Endodermal cell (in vitro differentiated cells): ENCODE data around the gene ZHX3. TPM values are rescaled to one million over a fixed set of nuclear protein-coding genes. Genes with fewer than 3 reads are reported as not detected.

Source experiments
- DNase-seq: peaks from one replicate; pipeline ENCODE4 v3.0.0-alpha.2; 2017
- H3K27ac ChIP-seq: 2 replicates; pipeline ENCODE4 v1.5.1; 2013; ENCODE audit warnings: mild to moderate bottlenecking, low read depth, low read length, moderate library complexity
- H3K27me3 ChIP-seq: 2 replicates; pipeline ENCODE4 v1.6.1; 2013; ENCODE audit warnings: mild to moderate bottlenecking, low read length, moderate library complexity; ENCODE audit not compliant: insufficient read depth, control insufficient read depth, poor library complexity, severe bottlenecking
- H3K36me3 ChIP-seq: 2 replicates; pipeline ENCODE4 v1.7.0; 2013; ENCODE audit warnings: mild to moderate bottlenecking, low read length, moderate library complexity; ENCODE audit not compliant: control insufficient read depth, insufficient read depth
- H3K4me1 ChIP-seq: one replicate; pipeline ENCODE4 v1.7.0; 2013; ENCODE audit warnings: low read length; ENCODE audit not compliant: control insufficient read depth, insufficient read depth
- H3K4me3 ChIP-seq: 2 replicates; pipeline ENCODE4 v1.5.1; 2013; ENCODE audit warnings: mild to moderate bottlenecking, low read length, moderate library complexity
- H3K9ac ChIP-seq: 2 replicates; pipeline ENCODE4 v1.6.1; 2013; ENCODE audit warnings: mild to moderate bottlenecking, low read length, moderate library complexity; ENCODE audit not compliant: poor library complexity, severe bottlenecking; ENCODE audit errors: extremely low read depth
- H3K9me3 ChIP-seq: 2 replicates; pipeline ENCODE4 v1.6.1; 2013; ENCODE audit warnings: mild to moderate bottlenecking, low read length, moderate library complexity; ENCODE audit not compliant: control insufficient read depth
- H3K27ac Mint-ChIP-seq: 2 replicates; pipeline ENCODE4 v1.8.0; 2020; ENCODE audit warnings: mixed read lengths
- H3K27me3 Mint-ChIP-seq: 2 replicates; pipeline ENCODE4 v1.8.0; 2021; ENCODE audit warnings: mild to moderate bottlenecking, mixed read lengths; ENCODE audit not compliant: insufficient read depth
- H3K36me3 Mint-ChIP-seq: 2 replicates; pipeline ENCODE4 v1.8.0; 2020; ENCODE audit warnings: low read depth, mixed read lengths
- H3K4me1 Mint-ChIP-seq: 2 replicates; pipeline ENCODE4 v1.8.0; 2020; ENCODE audit warnings: mixed read lengths
- H3K4me3 Mint-ChIP-seq: 2 replicates; pipeline ENCODE4 v1.8.0; 2020; ENCODE audit warnings: mild to moderate bottlenecking, moderate library complexity, mixed read lengths
- H3K9me3 Mint-ChIP-seq: 2 replicates; pipeline ENCODE4 v1.8.0; 2020; ENCODE audit warnings: mild to moderate bottlenecking, mixed read lengths
- WGBS, 2 experiments: methylation state at CpG; one replicate each; pipeline versions ENCODE4 v1.1.5 to v1.1.7; 2013; ENCODE audit warnings: missing lambda C conversion rate in 2 of 2, mixed read lengths in 1 of 2; ENCODE audit not compliant: insufficient coverage in 1 of 2, insufficient read length in 1 of 2; 5-methylcytosine and 5-hydroxymethylcytosine counted together
- total RNA-seq, 2 donors: library from RNA; stranded (reverse); fragmentation: NEBNext Ultra II Directional in 1 of 2; extraction: Animal tissue kit (Norgen Biotek cat#: 25700) in 1 of 2; gene quantifications; 2 replicates in 1 of 2; 3 replicates in 1 of 2; pipeline ENCODE4 v1.2.1, GENCODE V29; 2021
- TF ChIP-seq, protein P1 (sequence below): fragments of 200-600 bp; sonication (generic); conservative IDR thresholded peaks from 2 replicates; pipeline ENCODE4 v1.5.0; 2021; ENCODE audit warnings: antibody characterized with exemption, mild to moderate bottlenecking

ZHX3 gene
- total RNA-seq, 2 donors from 2014 or later = 5.4 to 5.5 TPM

DNA sequence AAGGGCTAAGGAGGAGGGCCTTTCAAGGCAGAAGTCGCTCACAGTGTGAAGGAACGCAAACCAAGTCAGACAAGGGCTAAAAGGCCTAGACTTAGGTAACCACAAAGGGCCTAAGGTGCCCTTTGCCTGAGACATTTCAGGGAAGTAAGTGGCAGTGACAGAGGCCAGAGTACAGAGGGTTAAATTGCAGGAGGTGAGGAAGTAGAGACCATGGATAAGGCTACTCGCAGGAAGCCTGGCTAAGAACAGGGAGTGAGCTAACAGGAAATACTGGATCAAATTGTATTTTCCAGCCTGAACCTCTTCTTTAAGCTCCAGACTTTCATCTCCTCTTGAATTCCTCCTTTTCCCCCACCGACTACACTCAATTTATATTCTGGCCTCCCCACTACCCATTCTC, 16.6 kb downstream of the ZHX3 start:
- no peak for DNase-seq
- TF ChIP-seq, protein P1, sequence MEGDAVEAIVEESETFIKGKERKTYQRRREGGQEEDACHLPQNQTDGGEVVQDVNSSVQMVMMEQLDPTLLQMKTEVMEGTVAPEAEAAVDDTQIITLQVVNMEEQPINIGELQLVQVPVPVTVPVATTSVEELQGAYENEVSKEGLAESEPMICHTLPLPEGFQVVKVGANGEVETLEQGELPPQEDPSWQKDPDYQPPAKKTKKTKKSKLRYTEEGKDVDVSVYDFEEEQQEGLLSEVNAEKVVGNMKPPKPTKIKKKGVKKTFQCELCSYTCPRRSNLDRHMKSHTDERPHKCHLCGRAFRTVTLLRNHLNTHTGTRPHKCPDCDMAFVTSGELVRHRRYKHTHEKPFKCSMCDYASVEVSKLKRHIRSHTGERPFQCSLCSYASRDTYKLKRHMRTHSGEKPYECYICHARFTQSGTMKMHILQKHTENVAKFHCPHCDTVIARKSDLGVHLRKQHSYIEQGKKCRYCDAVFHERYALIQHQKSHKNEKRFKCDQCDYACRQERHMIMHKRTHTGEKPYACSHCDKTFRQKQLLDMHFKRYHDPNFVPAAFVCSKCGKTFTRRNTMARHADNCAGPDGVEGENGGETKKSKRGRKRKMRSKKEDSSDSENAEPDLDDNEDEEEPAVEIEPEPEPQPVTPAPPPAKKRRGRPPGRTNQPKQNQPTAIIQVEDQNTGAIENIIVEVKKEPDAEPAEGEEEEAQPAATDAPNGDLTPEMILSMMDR = no peak
- Mint-ChIP-seq H3K36me3 (no peaks in the 10 kb centered on the region), H3K4me1 (no peaks in the 10 kb centered on the region), H3K27me3 (no peaks in the 10 kb centered on the region), H3K4me3 (no peak overlapping the region), H3K27ac (no peak overlapping the region), H3K9me3 (no peaks in the 10 kb centered on the region)
- H3K9me3 ChIP-seq = no peaks in the 10 kb centered on the region
- H3K4me1 ChIP-seq = no peaks in the 10 kb centered on the region
- H3K27ac ChIP-seq = no peak overlapping the region
- H3K27me3 ChIP-seq = peaks cover 5% of the 10 kb centered on the region
- 92 to 95% methylated on average over 3 to 4 of the region's 4 CpGs for WGBS, 2 experiments
- no peaks in the 10 kb centered on the region for H3K36me3 ChIP-seq
- H3K4me3 ChIP-seq = no peak overlapping the region
- H3K9ac ChIP-seq = no peak overlapping the region

DNA sequence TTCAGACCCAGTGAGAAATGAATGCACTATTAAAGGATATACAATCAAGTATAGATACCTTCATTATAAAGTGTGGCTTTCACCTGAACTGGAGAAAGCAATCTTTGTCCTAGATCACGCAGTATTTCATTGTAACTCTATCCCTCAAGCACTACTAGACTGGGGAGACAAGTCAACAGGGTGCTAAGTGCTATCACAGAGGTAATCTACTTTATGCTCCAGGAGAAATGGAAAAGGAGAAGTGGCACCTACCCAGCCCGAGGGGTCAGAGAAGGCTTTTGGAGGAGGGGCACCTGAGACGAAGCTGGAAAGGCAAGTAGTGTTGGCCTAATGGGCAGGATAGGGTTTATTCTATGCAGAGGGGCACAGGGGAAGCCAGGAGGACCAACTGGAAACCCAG, 17.1 kb downstream of the ZHX3 start:
- no peaks in the 10 kb centered on the region for H3K36me3 ChIP-seq
- H3K27me3 ChIP-seq = peaks cover 5% of the 10 kb centered on the region
- no peak overlapping the region for H3K9ac ChIP-seq
- Mint-ChIP-seq H3K4me3 (no peak overlapping the region), H3K27ac (no peak overlapping the region), H3K4me1 (no peaks in the 10 kb centered on the region), H3K36me3 (no peaks in the 10 kb centered on the region), H3K27me3 (no peaks in the 10 kb centered on the region), H3K9me3 (no peaks in the 10 kb centered on the region)
- H3K9me3 ChIP-seq = no peaks in the 10 kb centered on the region
- no peaks in the 10 kb centered on the region for H3K4me1 ChIP-seq
- DNase-seq = no peak
- TF ChIP-seq, protein P1 = no peak
- 79% methylated on average over 2 to 3 of the region's 3 CpGs for WGBS, 2 experiments
- H3K27ac ChIP-seq = no peak overlapping the region
- H3K4me3 ChIP-seq = no peak overlapping the region

DNA sequence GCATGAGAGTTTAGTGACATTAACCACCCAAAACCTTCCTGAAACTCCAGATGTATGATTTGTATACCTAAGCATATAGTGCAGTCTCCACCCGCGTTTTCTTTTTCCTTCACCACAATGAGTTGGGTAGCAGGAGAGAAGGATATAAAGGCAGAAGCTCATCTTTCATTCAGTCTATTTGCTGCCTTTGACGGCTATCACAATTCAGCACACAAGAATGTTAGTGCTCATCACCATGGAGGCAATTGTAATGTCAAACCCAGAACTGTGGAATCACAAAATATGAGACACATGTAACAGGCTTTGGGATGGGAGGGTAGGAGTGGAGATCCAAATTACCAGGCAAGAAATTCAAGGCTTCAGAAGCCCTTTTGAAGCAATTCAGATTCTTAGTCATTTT, 17.6 kb downstream of the ZHX3 start:
- H3K9ac ChIP-seq = no peak overlapping the region
- TF ChIP-seq, protein P1 = no peak
- no peak overlapping the region for H3K4me3 ChIP-seq
- DNase-seq = no peak
- no peak overlapping the region for H3K4me3 Mint-ChIP-seq
- H3K4me1 Mint-ChIP-seq = no peaks in the 10 kb centered on the region
- peaks cover 5% of the 10 kb centered on the region for H3K27me3 ChIP-seq
- H3K27ac ChIP-seq = no peak overlapping the region
- no peaks in the 10 kb centered on the region for H3K9me3 ChIP-seq
- H3K36me3 ChIP-seq = no peaks in the 10 kb centered on the region
- no peaks in the 10 kb centered on the region for H3K4me1 ChIP-seq
- no peaks in the 10 kb centered on the region for H3K27me3 Mint-ChIP-seq
- WGBS, 2 experiments = 92 to 95% methylated on average over 2 to 3 of the region's 3 CpGs
- no peak overlapping the region for H3K27ac Mint-ChIP-seq
- H3K36me3 Mint-ChIP-seq = no peaks in the 10 kb centered on the region
- H3K9me3 Mint-ChIP-seq = no peaks in the 10 kb centered on the region
